HepG2 (cell line): Measurements from ENCODE around the gene KCNQ5. TPM values are rescaled to one million over a fixed set of nuclear protein-coding genes. Genes with fewer than 3 reads are reported as not detected.

ENCODE experiments used
- ATAC-seq: fragments of 200-7000 bp; cut with Tn5 transposase; 3 replicates; pipeline ENCODE4 v1.9.1; 2020; ENCODE audit warnings: mild to moderate bottlenecking, moderate library complexity
- BruUV-seq: library from RNA; stranded (reverse); fragments of 400-500 nt; replicated peaks from 2 replicates; lab custom pipeline; 2021; lab: Mats Ljungman, UMichigan
- CTCF ChIA-PET: fragments of 300-600 bp; formaldehyde crosslinking; extraction: SDS; loops from one replicate; lab custom pipeline; 2021; ENCODE audit warnings: low total read pairs, inconsistent platforms, low intra/inter-chr PET ratio; lab: Yijun Ruan, JAX
- POLR2A ChIA-PET: fragments of 350-600 bp; sonication (Branson Sonifier 250); formaldehyde crosslinking; loops from one replicate; lab custom pipeline; 2020; ENCODE audit warnings: antibody characterized with exemption, inconsistent platforms; lab: Yijun Ruan, JAX
- DNase-seq: peaks from one replicate; pipeline ENCODE4 v3.0.0-alpha.2; 2015; ENCODE audit warnings: low spot score
- FAIRE-seq: peaks from 3 replicates; lab custom pipeline; 2011; peaks lifted over from hg19 to GRCh38; lab: Jason Lieb, UNC
- H2AFZ ChIP-seq: one replicate; pipeline ENCODE4 v1.6.1; 2011; ENCODE audit warnings: low read length, inconsistent platforms
- H3K27ac ChIP-seq: fragments of 300-600 bp; 3 replicates; pipeline ENCODE4 v1.8.0; 2011; ENCODE audit warnings: mixed run types, mild to moderate bottlenecking, mixed read lengths, low read length, inconsistent platforms; ENCODE audit not compliant: insufficient read depth; ENCODE audit errors: extremely low read length
- H3K27me3 ChIP-seq, 2 experiments: fragments of 200-600 bp in 1 of 2; 2 replicates in 1 of 2; 3 replicates in 1 of 2; pipeline versions ENCODE4 v1.6.0 to v1.8.0; 2011; ENCODE audit warnings: low read length in 2 of 2, mild to moderate bottlenecking in 2 of 2, moderate library complexity in 2 of 2, inconsistent platforms in 1 of 2; ENCODE audit not compliant: insufficient read depth in 2 of 2, control insufficient read depth in 1 of 2
- H3K36me3 ChIP-seq, 2 experiments: fragments of 200-600 bp in 1 of 2; replicated peaks in 1 of 2; 2 replicates in 1 of 2; 3 replicates in 1 of 2; pipeline versions ENCODE4 v1.5.1 to v1.8.0; 2011; ENCODE audit warnings: low read length in 2 of 2, inconsistent platforms in 1 of 2; ENCODE audit not compliant: insufficient read depth in 2 of 2, control insufficient read depth in 1 of 2
- H3K4me1 ChIP-seq: 2 replicates; pipeline ENCODE4 v1.5.1; 2012; ENCODE audit warnings: low read length, inconsistent platforms; ENCODE audit not compliant: insufficient read depth
- H3K4me2 ChIP-seq: 2 replicates; pipeline ENCODE4 v1.6.0; 2011; ENCODE audit warnings: low read depth, low read length, inconsistent platforms
- H3K4me3 ChIP-seq, 3 experiments: fragments of 200-600 bp in 1 of 3; sonication (generic), shearing (Covaris generic) in 1 of 3; replicated peaks in 1 of 3; 2 replicates each; pipeline ENCODE4 v1.5.1; 2011 to 2016; ENCODE audit warnings: low read length in 3 of 3, inconsistent platforms in 2 of 3, low read depth in 2 of 3, mild to moderate bottlenecking in 2 of 3, control low read depth in 1 of 3, mixed read lengths in 1 of 3; ENCODE audit not compliant: insufficient read depth in 1 of 3
- H3K79me2 ChIP-seq: one replicate; pipeline ENCODE4 v1.6.1; 2011; ENCODE audit warnings: low read length, inconsistent platforms; ENCODE audit not compliant: insufficient read depth
- H3K9ac ChIP-seq: 2 replicates; pipeline ENCODE4 v1.6.0; 2011; ENCODE audit warnings: mild to moderate bottlenecking, low read depth, low read length, inconsistent platforms; ENCODE audit not compliant: insufficient read depth
- H3K9me3 ChIP-seq: 2 replicates; pipeline ENCODE4 v1.5.1; 2012; ENCODE audit warnings: mild to moderate bottlenecking, low read length
- H4K20me1 ChIP-seq: 2 replicates; pipeline ENCODE4 v1.6.0; 2011; ENCODE audit warnings: inconsistent platforms, mild to moderate bottlenecking, low read length, moderate library complexity; ENCODE audit not compliant: insufficient read depth
- CEBPZ ChIP-seq: IDR thresholded peaks from 2 replicates; pipeline ENCODE4 v1.6.1; 2012; ENCODE audit warnings: low read length, improper control_type of control experiment
- CERS6 ChIP-seq: sonication (generic); formaldehyde crosslinking; IDR thresholded peaks from 2 replicates; pipeline ENCODE4 v1.5.0; 2020; ENCODE audit warnings: missing genetic modification reagents
- FOXC1 ChIP-seq: sonication (generic); formaldehyde crosslinking; IDR thresholded peaks from 2 replicates; pipeline ENCODE4 v1.8.0; 2022; ENCODE audit warnings: mild to moderate bottlenecking, missing genetic modification reagents, borderline replicate concordance
- HDAC6 ChIP-seq: fragments of 200-600 bp; sonication (generic); IDR thresholded peaks from 2 replicates; pipeline ENCODE4 v1.7.0; 2017; ENCODE audit warnings: mild to moderate bottlenecking, antibody characterized with exemption, low read length, low read depth
- IKZF1 ChIP-seq: fragments of 450-650 bp; IDR thresholded peaks from 2 replicates; pipeline ENCODE4 v1.7.1; 2016
- KAT8 ChIP-seq: IDR thresholded peaks from 2 replicates; pipeline ENCODE4 v1.6.1; 2016; ENCODE audit warnings: missing genetic modification reagents, missing compliant biosample characterization
- KLF13 ChIP-seq: sonication (generic); formaldehyde crosslinking; IDR thresholded peaks from 2 replicates; pipeline ENCODE4 v1.4.0; 2020; ENCODE audit warnings: mild to moderate bottlenecking, missing genetic modification reagents
- MIER2 ChIP-seq: IDR thresholded peaks from 2 replicates; pipeline ENCODE4 v1.6.1; 2016; ENCODE audit warnings: missing biosample characterization, missing genetic modification reagents
- PHF20 ChIP-seq: sonication (generic); formaldehyde crosslinking; IDR thresholded peaks from 2 replicates; pipeline ENCODE4 v1.5.0; 2020; ENCODE audit warnings: mild to moderate bottlenecking, missing genetic modification reagents
- POGZ ChIP-seq: sonication (generic); formaldehyde crosslinking; IDR thresholded peaks from 2 replicates; pipeline ENCODE4 v1.4.0; 2020; ENCODE audit warnings: mild to moderate bottlenecking, missing genetic modification reagents
- TOE1 ChIP-seq: sonication (generic); formaldehyde crosslinking; IDR thresholded peaks from 2 replicates; pipeline ENCODE4 v1.4.0; 2020; ENCODE audit warnings: mild to moderate bottlenecking, missing genetic modification reagents
- ZFX ChIP-seq: sonication (generic); formaldehyde crosslinking; IDR thresholded peaks from 2 replicates; pipeline ENCODE4 v1.4.0; 2020; ENCODE audit warnings: mild to moderate bottlenecking, low read depth, missing genetic modification reagents, moderate library complexity
- ZNF441 ChIP-seq: sonication (generic); formaldehyde crosslinking; IDR thresholded peaks from 2 replicates; pipeline ENCODE4 v1.7.0; 2021; ENCODE audit warnings: missing genetic modification reagents, borderline replicate concordance
- ZNF780A ChIP-seq: sonication (generic); formaldehyde crosslinking; IDR thresholded peaks from 2 replicates; pipeline ENCODE4 v1.8.0; 2022; ENCODE audit warnings: mild to moderate bottlenecking, missing genetic modification reagents, moderate library complexity
- ZSCAN31 ChIP-seq: sonication (generic); formaldehyde crosslinking; IDR thresholded peaks from 2 replicates; pipeline ENCODE4 v1.5.0; 2020; ENCODE audit warnings: low read depth, mild to moderate bottlenecking, missing genetic modification reagents
- WGBS: methylation state at CpG from one replicate; pipeline ENCODE4 v1.1.6; 2017; ENCODE audit warnings: low lambda C conversion rate; 5-methylcytosine and 5-hydroxymethylcytosine counted together
- in situ Hi-C: cut with HindIII; loops from 2 replicates; pipeline ENCODE4 v1.10.0; 2017; ENCODE audit warnings: low pct_unique_long_range_greater_than_20kb; ENCODE audit not compliant: extremely low pct_ligation_motif_present
- intact Hi-C: fragments of 100-400 bp; cut with micrococcal nuclease; formaldehyde crosslinking; loops from one replicate; pipeline ENCODE4 v1.10.0; 2022; ENCODE audit not compliant: unreplicated experiment
- polyA plus RNA-seq, 8 experiments: library from polyadenylated mRNA; depleted of rRNA in 3 of 8; stranded (reverse) in 7 of 8; unstranded in 1 of 8; fragments of >200 nt; fragmentation: Illumina TruSeq in 4 of 8; extraction: Trizol in 4 of 8; gene quantifications; 2 replicates each; pipeline versions ENCODE4 v1.2.1 to v1.2.3, GENCODE V29; 2011 to 2016; ENCODE audit warnings: low read depth in 4 of 8, missing spikeins in 1 of 8, mixed read lengths in 1 of 8; ENCODE audit not compliant: insufficient read depth in 1 of 8
- total RNA-seq, 5 experiments: library from RNA; depleted of rRNA; stranded (reverse); fragments of >200 nt; fragmentation: Illumina TruSeq; extraction: Trizol; gene quantifications; 2 replicates each; pipeline ENCODE4 v1.2.3, GENCODE V29; 2016; ENCODE audit warnings: low read depth in 1 of 5
- TF ChIP-seq, protein P1 (sequence below): sonication (generic); formaldehyde crosslinking; IDR thresholded peaks from 2 replicates; pipeline ENCODE4 v1.4.0; 2020; ENCODE audit warnings: missing genetic modification reagents

KCNQ5 gene
- total and polyA plus RNA-seq, 2 of the 13 experiments (the other 11 are each of a cell fraction or from before 2014, with no cell fraction given) = 0.04 TPM; not detected in 1

DNA sequence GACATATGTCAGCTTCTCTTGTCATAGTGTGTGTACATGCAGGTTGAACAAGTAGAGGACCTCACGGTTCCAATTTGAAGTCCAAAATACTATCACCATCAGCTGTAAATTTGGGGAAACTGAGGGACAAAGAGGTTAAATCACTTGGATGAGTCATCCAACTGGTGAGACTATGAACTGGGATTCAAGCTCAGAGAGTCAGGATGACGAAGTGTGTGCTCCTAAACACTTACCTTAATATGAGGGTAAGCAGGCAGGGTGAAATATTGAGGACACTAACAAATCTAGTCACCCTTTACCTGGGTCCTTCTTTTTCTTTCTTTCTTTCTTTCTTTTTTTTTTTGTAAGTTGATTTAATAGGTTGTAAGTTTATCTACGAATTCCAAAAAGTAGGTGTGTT is 198.3 kb downstream of the KCNQ5 start:
- FAIRE-seq (no peak), DNase-seq (no peak), ATAC-seq (no peak)
- Histone ChIP-seq H3K4me1 (no peaks in the 10 kb centered on the region), H3K9ac (no peak overlapping the region), H3K36me3 (no peaks in the 10 kb centered on the region), H3K79me2 (no peaks in the 10 kb centered on the region), H3K9me3 (no peaks in the 10 kb centered on the region), H3K27ac (no peak overlapping the region), H3K4me3 (no peak overlapping the region), H3K27me3 (no peaks in the 10 kb centered on the region), H3K4me2 (no peak overlapping the region), H2AFZ (no peak overlapping the region), H4K20me1 (no peaks in the 10 kb centered on the region)
- ChIA-PET CTCF (no interaction called here), POLR2A (no interaction called here)
- no TSS peak for BruUV-seq
- intact Hi-C loops (no loop called here), in situ Hi-C loops (no loop called here)
- WGBS = 4% methylated on average over 3 of the region's 3 CpGs
- TF ChIP-seq ZNF780A (no peak), KLF13 (CRISPR knock-in tag) (no peak)

- no peak overlapping the region for H3K4me2 ChIP-seq
- no peaks in the 10 kb centered on the region for H3K4me1 ChIP-seq
- no peaks in the 10 kb centered on the region for H3K9me3 ChIP-seq
- no peaks in the 10 kb centered on the region for H3K79me2 ChIP-seq
- in situ Hi-C loops (no loop called here), intact Hi-C loops (no loop called here)
- no peak overlapping the region for H2AFZ ChIP-seq
- DNase-seq (no peak), ATAC-seq (no peak), FAIRE-seq (no peak)
- no peak overlapping the region for H3K4me3 ChIP-seq
- no peaks in the 10 kb centered on the region for H3K36me3 ChIP-seq
- no peak overlapping the region for H3K27ac ChIP-seq
- ChIA-PET CTCF (no interaction called here), POLR2A (no interaction called here)
- BruUV-seq = no TSS peak
- no peaks in the 10 kb centered on the region for H3K27me3 ChIP-seq
- H4K20me1 ChIP-seq = no peaks in the 10 kb centered on the region
- WGBS = 0% methylated on average over 1 of the region's 1 CpG
- no peak overlapping the region for H3K9ac ChIP-seq
- TF ChIP-seq TOE1 (CRISPR knock-in tag) = no peak
- TF ChIP-seq ZNF441 (CRISPR knock-in tag) = no peak
- TF ChIP-seq, protein P1, sequence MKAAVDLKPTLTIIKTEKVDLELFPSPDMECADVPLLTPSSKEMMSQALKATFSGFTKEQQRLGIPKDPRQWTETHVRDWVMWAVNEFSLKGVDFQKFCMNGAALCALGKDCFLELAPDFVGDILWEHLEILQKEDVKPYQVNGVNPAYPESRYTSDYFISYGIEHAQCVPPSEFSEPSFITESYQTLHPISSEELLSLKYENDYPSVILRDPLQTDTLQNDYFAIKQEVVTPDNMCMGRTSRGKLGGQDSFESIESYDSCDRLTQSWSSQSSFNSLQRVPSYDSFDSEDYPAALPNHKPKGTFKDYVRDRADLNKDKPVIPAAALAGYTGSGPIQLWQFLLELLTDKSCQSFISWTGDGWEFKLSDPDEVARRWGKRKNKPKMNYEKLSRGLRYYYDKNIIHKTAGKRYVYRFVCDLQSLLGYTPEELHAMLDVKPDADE = no peak
- TF ChIP-seq IKZF1 = no peak
- TF ChIP-seq POGZ (CRISPR knock-in tag) = no peak
- TF ChIP-seq CERS6 (CRISPR knock-in tag) = no peak
- TF ChIP-seq ZSCAN31 (CRISPR knock-in tag) = no peak
- TF ChIP-seq FOXC1 (CRISPR knock-in tag) = no peak
- no peak for TF ChIP-seq ZFX (CRISPR knock-in tag)
- TF ChIP-seq CEBPZ = no peak
- TF ChIP-seq HDAC6 = no peak
- no peak for TF ChIP-seq KAT8 (CRISPR knock-in tag)
- no peak for TF ChIP-seq PHF20 (CRISPR knock-in tag)
- TF ChIP-seq MIER2 (CRISPR knock-in tag) = no peak
Measured at GRCh38 chr6:72820906-72821305, 199.0 kb downstream of the KCNQ5 start.
